22Rv1 (cell line): ENCODE data around the gene HOXA9.

Source experiments
- H3K27ac ChIP-seq: fragments of 450-650 bp; 2 replicates; pipeline ENCODE4 v1.5.1; 2017
- ZFX ChIP-seq: fragments of 450-650 bp; IDR thresholded peaks from 2 replicates; pipeline ENCODE4 v1.6.1; 2017; ENCODE audit warnings: antibody characterized with exemption, borderline replicate concordance
- TF ChIP-seq, protein P1 (sequence below): fragments of 450-650 bp; IDR thresholded peaks from 2 replicates; pipeline ENCODE4 v1.5.1; 2017; ENCODE audit warnings: mild to moderate bottlenecking

The HOXA9 gene

DNA sequence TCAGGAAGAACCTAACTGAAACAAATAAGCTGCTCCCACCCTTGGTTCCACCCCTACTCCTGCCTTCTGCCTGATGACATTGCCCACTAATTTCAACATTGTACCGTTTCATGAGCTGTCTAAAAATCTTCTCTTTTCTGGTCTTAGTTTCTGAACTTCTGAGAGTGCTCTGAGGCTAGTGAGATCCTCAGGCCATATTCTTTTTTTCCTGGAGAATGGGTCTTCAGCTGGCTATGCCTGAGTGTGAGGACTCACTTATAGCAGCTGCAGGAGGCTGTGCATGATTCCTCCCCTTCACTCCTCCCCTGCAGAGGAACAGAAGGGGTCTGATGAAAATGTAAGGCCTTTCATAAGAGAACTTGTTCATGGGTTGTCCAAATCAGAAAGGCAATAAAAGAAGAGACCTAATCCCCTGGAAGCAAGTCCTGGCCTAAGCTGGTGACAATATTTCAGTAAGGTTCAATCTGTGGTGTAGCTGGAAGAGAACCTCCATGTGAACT, 45.9 kb downstream of the HOXA9 start:
- H3K27ac ChIP-seq, result no peak overlapping the region
- TF ChIP-seq, protein P1, sequence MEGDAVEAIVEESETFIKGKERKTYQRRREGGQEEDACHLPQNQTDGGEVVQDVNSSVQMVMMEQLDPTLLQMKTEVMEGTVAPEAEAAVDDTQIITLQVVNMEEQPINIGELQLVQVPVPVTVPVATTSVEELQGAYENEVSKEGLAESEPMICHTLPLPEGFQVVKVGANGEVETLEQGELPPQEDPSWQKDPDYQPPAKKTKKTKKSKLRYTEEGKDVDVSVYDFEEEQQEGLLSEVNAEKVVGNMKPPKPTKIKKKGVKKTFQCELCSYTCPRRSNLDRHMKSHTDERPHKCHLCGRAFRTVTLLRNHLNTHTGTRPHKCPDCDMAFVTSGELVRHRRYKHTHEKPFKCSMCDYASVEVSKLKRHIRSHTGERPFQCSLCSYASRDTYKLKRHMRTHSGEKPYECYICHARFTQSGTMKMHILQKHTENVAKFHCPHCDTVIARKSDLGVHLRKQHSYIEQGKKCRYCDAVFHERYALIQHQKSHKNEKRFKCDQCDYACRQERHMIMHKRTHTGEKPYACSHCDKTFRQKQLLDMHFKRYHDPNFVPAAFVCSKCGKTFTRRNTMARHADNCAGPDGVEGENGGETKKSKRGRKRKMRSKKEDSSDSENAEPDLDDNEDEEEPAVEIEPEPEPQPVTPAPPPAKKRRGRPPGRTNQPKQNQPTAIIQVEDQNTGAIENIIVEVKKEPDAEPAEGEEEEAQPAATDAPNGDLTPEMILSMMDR, result no peak
- no peak for TF ChIP-seq ZFX

DNA sequence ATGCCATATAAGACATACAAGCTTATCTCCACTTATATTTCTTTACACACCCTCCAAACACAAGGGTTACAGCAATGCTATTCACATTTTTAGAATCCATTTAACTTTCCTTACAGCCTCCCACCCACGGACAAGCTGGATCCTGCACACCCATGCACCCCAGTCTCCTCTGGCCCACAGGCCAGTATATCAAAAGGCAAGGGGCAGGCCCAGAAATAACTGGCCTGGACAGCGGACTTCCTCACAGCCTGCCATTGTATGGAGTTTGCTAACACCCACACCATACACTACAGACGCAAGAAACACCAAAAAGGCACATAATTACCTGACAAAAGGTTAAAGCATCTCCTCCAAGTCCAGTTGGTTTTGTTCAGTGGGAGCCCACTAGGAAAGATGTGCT, 46.8 kb downstream of the HOXA9 start:
- TF ChIP-seq, protein P1, result no peak
- TF ChIP-seq ZFX, result no peak
- no peak overlapping the region for H3K27ac ChIP-seq

DNA sequence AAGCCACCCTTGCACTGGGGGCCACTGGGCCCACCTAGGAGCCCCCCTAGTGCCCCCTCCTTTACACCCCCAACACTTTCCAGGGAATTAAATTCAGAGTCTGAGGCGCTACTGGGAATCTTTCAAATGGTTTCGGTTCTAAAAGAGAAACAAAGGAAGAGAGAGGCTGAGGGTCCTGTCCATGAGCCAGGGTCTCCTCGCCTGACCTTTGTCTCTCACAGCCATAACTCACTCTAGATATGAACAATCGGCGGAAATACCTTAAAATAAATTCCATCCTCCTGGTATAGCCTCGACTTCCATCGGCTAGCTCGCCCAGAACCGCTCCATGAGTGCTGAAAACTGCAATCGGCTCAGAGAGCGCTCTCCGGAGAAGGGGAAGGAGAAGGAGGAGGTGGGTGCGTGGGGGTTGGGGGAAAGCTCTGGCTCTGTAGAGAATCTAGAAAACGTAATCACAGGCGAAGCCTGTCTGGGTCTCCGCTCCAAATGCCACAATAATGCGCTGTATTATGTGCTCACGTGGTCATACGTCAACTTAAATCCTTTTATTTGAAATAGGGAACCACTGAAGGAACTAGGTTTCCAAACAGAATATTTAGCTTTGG, 47.3 kb downstream of the HOXA9 start:
- H3K27ac ChIP-seq, result no peak overlapping the region
- TF ChIP-seq ZFX, result no peak
- TF ChIP-seq, protein P1, result no peak

DNA sequence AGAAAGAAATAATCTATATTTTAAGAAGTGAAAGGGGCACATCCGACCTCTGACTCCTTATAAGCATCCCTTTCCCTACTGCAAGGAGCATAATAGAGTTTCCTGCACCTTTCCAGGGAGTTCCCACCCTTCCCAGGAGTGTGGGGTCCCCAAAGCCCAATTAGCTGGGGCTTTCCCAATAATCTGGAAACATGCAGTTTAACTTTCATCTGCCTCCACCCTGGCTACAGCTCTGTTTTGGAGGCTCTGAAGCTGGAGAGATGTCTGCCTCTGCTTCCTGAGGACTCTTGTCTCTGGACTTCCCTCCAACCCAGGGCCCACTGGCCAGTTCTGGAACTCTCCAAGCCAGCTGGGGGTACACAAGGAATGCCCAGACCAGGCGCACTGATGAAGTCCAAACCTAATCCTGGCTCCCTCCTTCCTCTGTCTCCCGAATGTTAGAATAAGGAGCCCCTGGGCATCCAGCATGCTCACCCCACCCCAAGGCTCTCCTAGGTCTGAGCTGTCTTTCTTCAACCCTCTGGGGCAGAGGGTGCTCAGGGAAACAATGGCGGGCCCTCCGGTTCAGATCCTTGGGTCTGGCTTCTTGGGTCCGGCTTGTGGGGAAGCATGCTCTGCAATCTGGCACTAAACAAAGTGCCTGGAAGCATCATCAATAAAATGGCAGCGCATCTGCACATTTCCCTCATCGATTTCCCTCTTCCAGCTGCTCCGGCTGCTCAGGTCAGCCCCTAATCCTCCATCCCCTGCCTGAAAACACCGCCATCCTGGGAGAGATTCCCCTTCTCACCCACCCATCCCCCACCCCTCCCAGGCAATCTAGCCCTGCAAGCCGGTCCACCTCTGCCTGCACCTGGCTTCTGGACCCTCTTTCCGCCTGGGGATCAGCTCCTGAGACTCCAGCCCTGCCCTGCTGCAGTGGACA, 48.1 kb downstream of the HOXA9 start:
- no peak for TF ChIP-seq ZFX
- TF ChIP-seq, protein P1, result no peak
- no peak overlapping the region for H3K27ac ChIP-seq

DNA sequence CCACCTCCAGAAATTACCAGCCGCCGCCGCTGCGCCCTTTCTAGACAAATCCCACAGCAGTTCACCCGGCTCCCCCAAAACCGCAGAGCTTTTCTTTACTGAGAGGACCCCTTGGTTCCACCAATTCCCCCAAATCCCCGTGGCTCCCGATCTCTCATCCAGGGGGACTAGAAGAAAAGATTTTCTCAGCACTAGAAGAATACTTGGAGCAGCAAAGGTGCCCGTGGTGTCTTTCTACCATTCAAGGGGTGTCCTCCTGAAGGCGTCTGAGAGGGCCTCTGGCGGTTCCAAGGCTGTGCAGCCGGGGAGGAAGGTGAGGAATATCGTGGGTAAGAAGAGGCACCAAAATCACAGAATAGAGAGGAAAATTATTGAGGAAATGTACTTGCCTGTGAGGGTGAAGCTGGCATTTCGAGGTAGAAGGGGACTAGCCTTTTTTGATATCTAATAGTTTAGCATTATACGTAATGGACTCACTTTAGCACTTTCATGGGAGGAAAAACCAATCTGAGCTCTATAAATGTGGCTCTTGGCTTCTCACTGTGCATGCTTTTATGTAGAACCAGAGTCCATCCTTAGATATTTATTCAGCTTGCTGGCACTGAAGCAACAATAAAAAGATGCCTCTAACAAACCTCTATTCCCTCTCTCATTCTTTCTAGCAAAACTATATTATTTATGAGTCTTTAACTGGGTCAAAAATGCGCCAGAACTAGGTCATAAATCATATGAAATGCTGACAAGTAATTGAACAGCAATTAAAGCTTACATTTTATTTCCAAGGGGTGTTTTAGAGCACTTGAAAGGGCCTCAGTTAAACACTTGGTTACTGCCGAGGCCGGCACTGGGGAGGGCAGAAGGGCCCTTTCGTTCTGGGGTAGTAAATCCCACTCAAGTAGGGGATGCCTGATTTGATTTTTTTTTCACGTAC, 49.0 kb downstream of the HOXA9 start:
- no peak for TF ChIP-seq ZFX
- TF ChIP-seq, protein P1, result no peak
- no peak overlapping the region for H3K27ac ChIP-seq

DNA sequence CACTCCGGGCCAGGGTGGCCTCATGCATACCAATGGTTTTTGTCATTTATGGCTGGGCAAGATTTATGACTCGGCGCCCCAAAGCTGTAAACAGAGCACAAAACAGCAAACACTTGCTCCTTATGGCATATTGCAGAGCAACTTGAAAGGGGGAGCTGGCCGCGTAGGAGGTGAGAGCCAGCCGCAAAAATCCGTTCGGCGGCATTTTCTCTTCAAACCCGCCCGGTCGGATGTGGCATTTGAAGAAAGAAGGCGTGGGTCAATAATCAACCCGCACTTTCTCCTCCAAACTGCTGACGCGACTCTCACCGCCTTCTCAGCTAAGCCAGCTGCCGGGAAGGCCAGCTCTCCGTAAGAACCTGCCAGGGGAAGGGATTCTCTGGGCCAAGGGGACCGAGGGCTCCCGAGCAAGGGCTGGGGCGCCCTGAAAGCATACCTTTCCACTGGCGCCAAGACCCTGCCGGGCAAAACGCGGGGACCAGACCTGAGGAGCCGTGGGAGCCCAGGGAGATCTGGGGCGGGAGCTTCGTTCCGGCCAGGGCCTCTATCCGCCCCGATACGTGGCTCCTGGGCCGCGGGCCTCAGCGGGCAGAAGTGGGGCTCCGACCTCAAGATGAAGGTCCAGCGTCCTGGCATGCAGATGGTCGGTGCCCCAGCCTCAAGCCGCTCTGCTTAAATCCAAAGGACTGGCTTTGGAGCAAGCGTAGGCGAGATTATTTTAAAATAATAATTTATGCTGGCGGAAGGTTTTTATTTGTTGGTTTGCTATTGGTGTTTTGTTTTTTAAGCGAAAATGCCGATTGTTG, 49.9 kb downstream of the HOXA9 start:
- TF ChIP-seq, protein P1, result no peak
- no peak for TF ChIP-seq ZFX
- no peak overlapping the region for H3K27ac ChIP-seq
